Suprapubic skin (tissue), 4 donors: ENCODE results near the gene NTM.

Experiments
- CTCF ChIP-seq, 2 donors: fragments of 200-600 bp in 1 of 2; fragments of 450-650 bp in 1 of 2; sonication (generic) in 1 of 2; IDR thresholded peaks; one replicate each; pipeline ENCODE4 v1.5.1; 2016 to 2019; ENCODE audit warnings: antibody characterized with exemption in 2 of 2, mild to moderate bottlenecking in 1 of 2, moderate library complexity in 1 of 2
- EP300 ChIP-seq: sonication (generic); formaldehyde crosslinking; IDR thresholded peaks from one replicate; pipeline ENCODE4 v1.6.1; 2017; ENCODE audit warnings: antibody characterized with exemption
- POLR2A ChIP-seq, 2 donors: fragments of 450-650 bp; IDR thresholded peaks; one replicate each; pipeline ENCODE4 v1.6.1; 2017; ENCODE audit warnings: antibody characterized with exemption in 2 of 2, mild to moderate bottlenecking in 2 of 2, moderate library complexity in 2 of 2
- POLR2AphosphoS5 ChIP-seq, 3 donors: sonication (generic); formaldehyde crosslinking; IDR thresholded peaks; one replicate each; pipeline ENCODE4 v1.6.1; 2017; ENCODE audit warnings: antibody characterized with exemption in 3 of 3

DNA sequence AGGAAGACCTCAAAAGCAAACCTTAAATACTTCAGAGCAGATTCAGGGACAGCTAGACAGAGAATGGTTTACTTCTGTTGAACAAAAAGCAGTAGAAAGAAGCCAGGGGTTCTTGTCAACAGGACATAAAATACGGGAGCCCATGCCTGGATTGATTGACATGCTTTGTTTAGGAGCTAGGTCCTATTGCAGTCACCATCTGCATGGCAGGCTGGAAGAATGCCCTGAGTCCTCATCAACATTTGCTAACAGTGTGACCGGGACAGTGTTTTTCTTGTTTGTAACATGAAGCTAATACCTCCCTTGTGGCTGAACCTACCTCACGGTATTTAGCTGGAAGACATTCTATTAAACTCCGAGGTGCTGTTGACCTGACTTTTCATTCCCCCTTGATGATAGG, 225.4 kb downstream of the NTM start:
- no peak for TF ChIP-seq CTCF (IDR thresholded peaks at IDR 0.05)
- no peak for TF ChIP-seq EP300
- TF ChIP-seq POLR2A (IDR thresholded peaks at IDR 0.05): no peak
- no peak for TF ChIP-seq POLR2AphosphoS5 (IDR thresholded peaks at IDR 0.05)
